A673 (cell line): ENCODE measurements around the gene IL25. TPM values are rescaled to one million over a fixed set of nuclear protein-coding genes. Genes with fewer than 3 reads are reported as not detected.

Experiments
- BruUV-seq: library from RNA; stranded (reverse); fragments of 400-500 nt; replicated peaks from 2 replicates; lab custom pipeline; 2021; lab: Mats Ljungman, UMichigan
- CTCF ChIA-PET: fragments of 300-600 bp; sonication (Branson Sonifier 250); formaldehyde crosslinking; loops from one replicate; lab custom pipeline; 2022; ENCODE audit warnings: antibody characterized with exemption; lab: Charles Lee
- POLR2A ChIA-PET: fragments of 300-600 bp; sonication (Branson Sonifier 250); formaldehyde crosslinking; loops from one replicate; lab custom pipeline; 2022; ENCODE audit warnings: antibody characterized with exemption; ENCODE audit not compliant: low non-redundant PET; lab: Charles Lee
- DNase-seq: peaks from one replicate; pipeline ENCODE4 v3.0.0-alpha.2; 2015; ENCODE audit warnings: low spot score
- H3K27ac ChIP-seq: fragments of 200-600 bp; sonication (generic); 2 replicates; pipeline ENCODE4 v1.5.1; 2016; ENCODE audit warnings: mixed run types, low read depth, mild to moderate bottlenecking, mixed read lengths, antibody characterized with exemption, low read length; ENCODE audit not compliant: poor library complexity, severe bottlenecking
- H3K27me3 ChIP-seq: fragments of 200-600 bp; sonication (generic); replicated peaks from 2 replicates; pipeline ENCODE4 v1.6.1; 2017; ENCODE audit warnings: mixed run types, low read depth, mild to moderate bottlenecking, mixed read lengths, antibody characterized with exemption, low read length; ENCODE audit not compliant: insufficient read depth, poor library complexity
- H3K36me3 ChIP-seq: fragments of 200-600 bp; sonication (generic); 2 replicates; pipeline ENCODE4 v1.6.1; 2016; ENCODE audit warnings: mixed run types, mild to moderate bottlenecking, mixed read lengths, antibody characterized with exemption, low read length; ENCODE audit not compliant: insufficient read depth, poor library complexity, severe bottlenecking
- H3K4me1 ChIP-seq: fragments of 200-600 bp; sonication (generic); 2 replicates; pipeline ENCODE4 v1.6.1; 2017; ENCODE audit warnings: mixed run types, mild to moderate bottlenecking, mixed read lengths, antibody characterized with exemption, low read length; ENCODE audit not compliant: insufficient read depth, poor library complexity, severe bottlenecking
- H3K4me3 ChIP-seq: fragments of 200-600 bp; sonication (generic); 2 replicates; pipeline ENCODE4 v1.5.1; 2016; ENCODE audit warnings: low read depth, mixed run types, mild to moderate bottlenecking, mixed read lengths, low read length; ENCODE audit not compliant: poor library complexity, severe bottlenecking
- H3K9me3 ChIP-seq: fragments of 200-600 bp; sonication (generic); 2 replicates; pipeline ENCODE4 v1.6.1; 2016; ENCODE audit warnings: mixed run types, low read depth, mild to moderate bottlenecking, mixed read lengths, antibody characterized with exemption, low read length; ENCODE audit not compliant: poor library complexity, severe bottlenecking
- CTCF ChIP-seq: fragments of 300-800, 200-600 bp; sonication (generic); conservative IDR thresholded peaks from 2 replicates; pipeline ENCODE4 v1.5.1; 2017; ENCODE audit warnings: low read depth, mild to moderate bottlenecking, antibody characterized with exemption, low read length, moderate library complexity, mixed read lengths
- EZH2 ChIP-seq: fragments of 200-600 bp; sonication (generic); IDR thresholded peaks from 2 replicates; pipeline ENCODE4 v1.6.1; 2017; ENCODE audit warnings: borderline replicate concordance, low read depth, mild to moderate bottlenecking, mixed read lengths, antibody characterized with exemption, low read length; ENCODE audit not compliant: poor library complexity, severe bottlenecking
- intact Hi-C: fragments of 100-400 bp; cut with micrococcal nuclease; formaldehyde crosslinking; loops from one replicate; pipeline ENCODE4 v1.10.0; 2022; ENCODE audit not compliant: unreplicated experiment
- total RNA-seq: library from RNA; stranded (reverse); gene quantifications from 2 replicates; pipeline ENCODE4 v1.2.3, GENCODE V29; 2021

Gene IL25
- total RNA-seq, 1 experiment from 2014 or later = not detected

GRCh38 chr14:23359167-23359626 is 13.4 kb upstream of the IL25 start:
- intact Hi-C loops = no loop called here
- Histone ChIP-seq H3K27ac (no peak overlapping the region), H3K9me3 (no peaks in the 10 kb centered on the region), H3K4me1 (peaks cover 9% of the 10 kb centered on the region), H3K27me3 (no peaks in the 10 kb centered on the region), H3K36me3 (peaks cover 70% of the 10 kb centered on the region), H3K4me3 (no peak overlapping the region)
- ChIA-PET CTCF (no interaction called here), POLR2A (no interaction called here)
- TF ChIP-seq EZH2 = no peak
- TF ChIP-seq CTCF = no peak
- no TSS peak for BruUV-seq
- no peak for DNase-seq

- Histone ChIP-seq H3K36me3 (peaks cover 70% of the 10 kb centered on the region), H3K9me3 (no peaks in the 10 kb centered on the region), H3K4me3 (no peak overlapping the region), H3K27me3 (no peaks in the 10 kb centered on the region), H3K4me1 (peaks cover 11% of the 10 kb centered on the region), H3K27ac (no peak overlapping the region)
- no TSS peak for BruUV-seq
- intact Hi-C loops = no loop called here
- TF ChIP-seq EZH2 (no peak), CTCF (no peak)
- ChIA-PET CTCF (no interaction called here), POLR2A (no interaction called here)
- no peak for DNase-seq
Observed at GRCh38 chr14:23359722-23360447, 12.7 kb upstream of the IL25 start.

GRCh38 chr14:23360496-23360895 is 12.1 kb upstream of the IL25 start:
- Histone ChIP-seq H3K4me3 (no peak overlapping the region), H3K27me3 (no peaks in the 10 kb centered on the region), H3K9me3 (no peaks in the 10 kb centered on the region), H3K4me1 (peaks cover 11% of the 10 kb centered on the region), H3K36me3 (peaks cover 70% of the 10 kb centered on the region), H3K27ac (peak overlapping the region; percentile 16)
- 0 out of 2 replicates have a peak, but pooled peaks have one; percentile 18 for TF ChIP-seq CTCF
- no peak for TF ChIP-seq EZH2
- ChIA-PET CTCF (no interaction called here), POLR2A (no interaction called here)
- no peak for DNase-seq
- no TSS peak for BruUV-seq
- intact Hi-C loops = no loop called here
